Subcutaneous abdominal adipose tissue (tissue), 5 donors: ENCODE measurements around the gene ZER1.

Experiments used
- H3K27ac ChIP-seq: one replicate; pipeline ENCODE4 v1.7.0; 2013; ENCODE audit warnings: low read depth, mild to moderate bottlenecking, inconsistent platforms, low read length, moderate library complexity
- H3K27me3 ChIP-seq, 5 donors: one replicate each; pipeline ENCODE4 v1.7.0; 2013; ENCODE audit warnings: low read length in 5 of 5, inconsistent platforms in 1 of 5; ENCODE audit not compliant: control insufficient read depth in 5 of 5, insufficient read depth in 4 of 5
- H3K36me3 ChIP-seq, 5 donors: one replicate each; pipeline ENCODE4 v1.7.0; 2013; ENCODE audit warnings: low read length in 5 of 5; ENCODE audit not compliant: control insufficient read depth in 5 of 5, insufficient read depth in 5 of 5
- H3K4me1 ChIP-seq, 5 donors: one replicate each; pipeline ENCODE4 v1.7.0; 2013; ENCODE audit warnings: low read length in 5 of 5, mild to moderate bottlenecking in 3 of 5, moderate library complexity in 1 of 5; ENCODE audit not compliant: control insufficient read depth in 5 of 5, insufficient read depth in 5 of 5
- H3K4me3 ChIP-seq, 5 donors: one replicate each; pipeline ENCODE4 v1.7.0; 2013; ENCODE audit warnings: low read length in 5 of 5, low read depth in 1 of 5
- H3K9ac ChIP-seq, 5 donors: one replicate each; pipeline ENCODE4 v1.7.0; 2013; ENCODE audit warnings: low read length in 5 of 5, mild to moderate bottlenecking in 4 of 5, moderate library complexity in 3 of 5
- H3K9me3 ChIP-seq, 5 donors: one replicate each; pipeline ENCODE4 v1.7.0; 2013; ENCODE audit warnings: low read length in 5 of 5; ENCODE audit not compliant: control insufficient read depth in 5 of 5
- donor health status: healthy.
- donor health status: healthy.
- donor health status: healthy.
- donor health status: healthy.
- donor health status: healthy.

The ZER1 gene

GRCh38 chr9:128771094-128771721 is 519 bp downstream of the ZER1 start:
- no peaks in the 10 kb centered on the region for H3K27me3 ChIP-seq
- H3K9me3 ChIP-seq, result peaks cover 0 to 3% (median 0%) of the 10 kb centered on the region in 5 donors
- peaks cover 0 to 10% (median 5%) of the 10 kb centered on the region in 5 donors for H3K36me3 ChIP-seq
- peak overlapping the region; percentile 90 for H3K27ac ChIP-seq
- peaks cover 4 to 26% (median 23%) of the 10 kb centered on the region in 5 donors for H3K4me1 ChIP-seq
- H3K4me3 ChIP-seq, result peak overlapping the region; percentile 89 to 96 (median 96)
- H3K9ac ChIP-seq, result peak overlapping the region; percentile 84 to 91 (median 90)

GRCh38 chr9:128770286-128771030 is 1.3 kb downstream of the ZER1 start:
- peak overlapping the region; percentile 90 for H3K27ac ChIP-seq
- no peaks in the 10 kb centered on the region for H3K9me3 ChIP-seq

GRCh38 chr9:128768606-128769005 is 3.1 kb downstream of the ZER1 start:
- H3K4me1 ChIP-seq, result peaks cover 4 to 28% (median 23%) of the 10 kb centered on the region in 5 donors
- no peak overlapping the region for H3K4me3 ChIP-seq
- no peak overlapping the region for H3K27ac ChIP-seq
- peak overlapping the region in 1 of 5 donors; percentile 31 for H3K9ac ChIP-seq
- no peaks in the 10 kb centered on the region for H3K9me3 ChIP-seq
- H3K36me3 ChIP-seq, result peaks cover 0 to 20% (median 7%) of the 10 kb centered on the region in 5 donors
- no peaks in the 10 kb centered on the region for H3K27me3 ChIP-seq

More at GRCh38 chr9:128770286-128771030, 1.3 kb downstream of the ZER1 start:
- Histone ChIP-seq H3K36me3 (peaks cover 0 to 11% (median 5%) of the 10 kb centered on the region in 5 donors), H3K4me1 (peaks cover 4 to 26% (median 23%) of the 10 kb centered on the region in 5 donors), H3K27me3 (no peaks in the 10 kb centered on the region), H3K4me3 (peak overlapping the region; percentile 89 to 96 (median 96)), H3K9ac (peak overlapping the region; percentile 84 to 91 (median 90))

GRCh38 chr9:128765499-128765898 is 6.2 kb downstream of the ZER1 start:
- Histone ChIP-seq H3K9me3 (no peaks in the 10 kb centered on the region), H3K36me3 (peaks cover 0 to 25% (median 7%) of the 10 kb centered on the region in 5 donors), H3K4me3 (no peak overlapping the region), H3K9ac (no peak overlapping the region), H3K4me1 (peaks cover 0 to 12% (median 8%) of the 10 kb centered on the region in 5 donors), H3K27ac (no peak overlapping the region), H3K27me3 (no peaks in the 10 kb centered on the region)

- no peak overlapping the region for H3K4me3 ChIP-seq
- no peak overlapping the region for H3K9ac ChIP-seq
- peaks cover 0 to 25% (median 7%) of the 10 kb centered on the region in 5 donors for H3K36me3 ChIP-seq
- H3K27ac ChIP-seq, result no peak overlapping the region
- no peaks in the 10 kb centered on the region for H3K27me3 ChIP-seq
- H3K4me1 ChIP-seq, result peaks cover 0 to 3% (median 0%) of the 10 kb centered on the region in 5 donors
- H3K9me3 ChIP-seq, result no peaks in the 10 kb centered on the region
These were observed 7.4 kb downstream of the ZER1 start for GRCh38 chr9:128764361-128764760.

GRCh38 chr9:128762671-128763449 is 8.9 kb downstream of the ZER1 start:
- Histone ChIP-seq H3K4me1 (peaks cover 0 to 3% (median 0%) of the 10 kb centered on the region in 5 donors), H3K36me3 (peaks cover 0 to 23% (median 5%) of the 10 kb centered on the region in 5 donors), H3K4me3 (no peak overlapping the region), H3K27ac (no peak overlapping the region), H3K9me3 (no peaks in the 10 kb centered on the region), H3K9ac (no peak overlapping the region), H3K27me3 (no peaks in the 10 kb centered on the region)

GRCh38 chr9:128757602-128758001 is 14.1 kb downstream of the ZER1 start:
- no peaks in the 10 kb centered on the region for H3K27me3 ChIP-seq
- H3K27ac ChIP-seq, result no peak overlapping the region
- peaks cover 0 to 4% (median 0%) of the 10 kb centered on the region in 5 donors for H3K4me1 ChIP-seq
- H3K36me3 ChIP-seq, result peaks cover 0 to 31% (median 22%) of the 10 kb centered on the region in 5 donors
- H3K4me3 ChIP-seq, result no peak overlapping the region
- H3K9me3 ChIP-seq, result no peaks in the 10 kb centered on the region
- no peak overlapping the region for H3K9ac ChIP-seq

- Histone ChIP-seq H3K4me1 (peaks cover 0 to 4% (median 0%) of the 10 kb centered on the region in 5 donors), H3K27me3 (no peaks in the 10 kb centered on the region), H3K9ac (no peak overlapping the region), H3K4me3 (no peak overlapping the region), H3K36me3 (peaks cover 0 to 64% (median 45%) of the 10 kb centered on the region in 5 donors), H3K9me3 (no peaks in the 10 kb centered on the region), H3K27ac (no peak overlapping the region)
These were observed 18.1 kb downstream of the ZER1 start for GRCh38 chr9:128753627-128754026.

- Histone ChIP-seq H3K27me3 (no peaks in the 10 kb centered on the region), H3K27ac (no peak overlapping the region), H3K9me3 (no peaks in the 10 kb centered on the region), H3K36me3 (peaks cover 0 to 80% (median 54%) of the 10 kb centered on the region in 5 donors), H3K9ac (no peak overlapping the region), H3K4me3 (no peak overlapping the region), H3K4me1 (peaks cover 0 to 4% (median 0%) of the 10 kb centered on the region in 5 donors)
These were observed 20.7 kb downstream of the ZER1 start for GRCh38 chr9:128750926-128751595.
